GM23338 (cell line): Measurements from ENCODE around the gene HTT-AS. TPM values are rescaled to one million over a fixed set of nuclear protein-coding genes. Genes with fewer than 3 reads are reported as not detected.

Experiments used
- ATAC-seq: fragments of 200-7000 bp; cut with Tn5 transposase; 3 replicates; pipeline ENCODE4 v1.9.1; 2020
- DNase-seq: peaks from one replicate; pipeline ENCODE4 v3.0.0-alpha.2; 2015; ENCODE audit warnings: low spot score
- H2AFZ ChIP-seq: fragments of 200-600 bp; sonication (generic); 2 replicates; pipeline ENCODE4 v1.8.0; 2016; ENCODE audit warnings: antibody characterized with exemption, mild to moderate bottlenecking, moderate library complexity
- H3F3A ChIP-seq: fragments of 200-600 bp; sonication (generic); replicated peaks from 2 replicates; pipeline ENCODE4 v1.8.0; 2017; ENCODE audit warnings: antibody characterized with exemption, mixed run types, low read depth
- H3K27ac ChIP-seq: fragments of 200-600 bp; sonication (generic); 2 replicates; pipeline ENCODE4 v1.6.1; 2016; ENCODE audit warnings: low read depth
- H3K27me3 ChIP-seq: fragments of 200-600 bp; sonication (generic); 2 replicates; pipeline ENCODE4 v1.8.0; 2016; ENCODE audit warnings: mild to moderate bottlenecking, mixed run types, moderate library complexity; ENCODE audit not compliant: insufficient read depth
- H3K36me3 ChIP-seq: fragments of 200-600 bp; sonication (generic); 2 replicates; pipeline ENCODE4 v1.8.0; 2016; ENCODE audit warnings: mild to moderate bottlenecking; ENCODE audit not compliant: insufficient read depth
- H3K4me1 ChIP-seq: fragments of 200-600 bp; sonication (generic); 2 replicates; pipeline ENCODE4 v1.8.0; 2016; ENCODE audit warnings: mild to moderate bottlenecking, moderate library complexity; ENCODE audit not compliant: insufficient read depth
- H3K4me2 ChIP-seq: fragments of 200-600 bp; sonication (generic); 2 replicates; pipeline ENCODE4 v1.7.1; 2017; ENCODE audit warnings: mixed run types
- H3K4me3 ChIP-seq: fragments of 200-600 bp; sonication (generic); 2 replicates; pipeline ENCODE4 v1.6.1; 2016; ENCODE audit warnings: mixed run types
- H3K79me2 ChIP-seq: fragments of 200-600 bp; sonication (generic); replicated peaks from 2 replicates; pipeline ENCODE4 v1.8.0; 2017; ENCODE audit warnings: mild to moderate bottlenecking; ENCODE audit not compliant: insufficient read depth
- H3K9me2 ChIP-seq: fragments of 200-600 bp; sonication (generic); 2 replicates; pipeline ENCODE4 v1.8.0; 2017; ENCODE audit not compliant: insufficient read depth
- H4K20me1 ChIP-seq: fragments of 200-600 bp; sonication (generic); replicated peaks from 2 replicates; pipeline ENCODE4 v1.8.0; 2017; ENCODE audit warnings: mild to moderate bottlenecking; ENCODE audit not compliant: insufficient read depth
- H3K27ac Mint-ChIP-seq: 2 replicates; pipeline ENCODE4 v1.8.0; 2020; ENCODE audit warnings: inconsistent platforms, mild to moderate bottlenecking, moderate library complexity, mixed read lengths
- H3K27me3 Mint-ChIP-seq: 3 replicates; pipeline ENCODE4 v1.8.0; 2022; ENCODE audit warnings: low read depth, mild to moderate bottlenecking, moderate library complexity, mixed read lengths, inconsistent platforms; ENCODE audit not compliant: insufficient read depth, poor library complexity
- H3K36me3 Mint-ChIP-seq: 3 replicates; pipeline ENCODE4 v1.8.0; 2021; ENCODE audit warnings: low read depth, mild to moderate bottlenecking, inconsistent platforms, moderate library complexity, mixed read lengths
- H3K4me1 Mint-ChIP-seq: 3 replicates; pipeline ENCODE4 v1.8.0; 2020; ENCODE audit warnings: mild to moderate bottlenecking, inconsistent platforms, mixed read lengths
- H3K4me3 Mint-ChIP-seq: 3 replicates; pipeline ENCODE4 v1.8.0; 2021; ENCODE audit warnings: moderate library complexity, mild to moderate bottlenecking, inconsistent platforms, mixed read lengths
- H3K9me3 Mint-ChIP-seq: 3 replicates; pipeline ENCODE4 v1.8.0; 2020; ENCODE audit warnings: moderate library complexity, mild to moderate bottlenecking, inconsistent platforms, mixed read lengths
- ETS1 ChIP-seq: IDR thresholded peaks from 2 replicates; pipeline ENCODE4 v1.6.1; 2016; ENCODE audit warnings: antibody characterized with exemption
- POLR2AphosphoS5 ChIP-seq: IDR thresholded peaks from 2 replicates; pipeline ENCODE4 v1.6.1; 2016; ENCODE audit warnings: antibody characterized with exemption, low read depth
- ZNF114 ChIP-seq: fragments of 250-450 bp; sonication (Bioruptor Pico); IDR thresholded peaks from 2 replicates; pipeline ENCODE4 v1.5.0; 2020; ENCODE audit warnings: mild to moderate bottlenecking, moderate library complexity
- ZNF462 ChIP-seq: fragments of 250-450 bp; sonication (Bioruptor Pico); IDR thresholded peaks from 2 replicates; pipeline ENCODE4 v1.5.0; 2020; ENCODE audit warnings: mild to moderate bottlenecking, moderate library complexity
- polyA plus RNA-seq: library from polyadenylated mRNA; unstranded; fragments of >200 nt; fragmentation: Nextera tagmentation; extraction: Ambion mirVana; gene quantifications from 2 replicates; pipeline ENCODE4 v1.2.1, GENCODE V29; 2016
- total RNA-seq: library from RNA; depleted of rRNA; stranded (reverse); fragments of >200 nt; shearing (Covaris generic); gene quantifications from 2 replicates; pipeline ENCODE4 v1.2.3, GENCODE V29; 2014

Gene HTT-AS
- total and polyA plus RNA-seq, 2 experiments from 2014 or later, result not detected

- no peak for TF ChIP-seq ZNF462 (CRISPR knock-in tag)
- no peak for TF ChIP-seq POLR2AphosphoS5
- no peak for TF ChIP-seq ZNF114 (CRISPR knock-in tag)
- no peak for TF ChIP-seq ETS1
These were observed 42.6 kb upstream of the HTT-AS start (continued) for GRCh38 chr4:3116955-3117354.

- Mint-ChIP-seq H3K36me3 (peaks cover 95% of the 10 kb centered on the region), H3K27me3 (peaks cover 3% of the 10 kb centered on the region), H3K4me3 (no peak overlapping the region), H3K27ac (no peak overlapping the region), H3K9me3 (peaks cover 5% of the 10 kb centered on the region; the same call in 1 of the 3 replicates), H3K4me1 (peaks cover 5% of the 10 kb centered on the region; the same call in 2 of the 3 replicates)
- Histone ChIP-seq H3K36me3 (peaks cover 50% of the 10 kb centered on the region), H2AFZ (no peak overlapping the region), H3K4me2 (no peak overlapping the region), H3K79me2 (peaks cover 29% of the 10 kb centered on the region), H3K27ac (no peak overlapping the region), H3F3A (no peaks in the 10 kb centered on the region), H4K20me1 (peaks cover 3% of the 10 kb centered on the region; the same call in 1 of the 2 replicates), H3K4me1 (no peaks in the 10 kb centered on the region), H3K4me3 (no peak overlapping the region), H3K27me3 (no peaks in the 10 kb centered on the region), H3K9me2 (no peaks in the 10 kb centered on the region)
- no peak for ATAC-seq
- DNase-seq, result no peak
- no peak for TF ChIP-seq ZNF114 (CRISPR knock-in tag)
These were observed 41.4 kb upstream of the HTT-AS start for GRCh38 chr4:3115637-3116270.
